ENCODE measurements around the gene MADD.

The MADD gene

GRCh38 chr11:47324520-47324919, 54.6 kb downstream of the MADD start:
- Histone ChIP-seq H3K79me2 (ENCODE audit: control insufficient read depth, insufficient read depth, low read length) (no peaks in the 10 kb centered on the region), H4K8ac (ENCODE audit: low read depth, low read length) (no peak overlapping the region), H3K4me1 (ENCODE audit: control insufficient read depth, low read depth, low read length) (no peaks in the 10 kb centered on the region), H3K23ac (ENCODE audit: low read length) (no peak overlapping the region), H3K27me3 (ENCODE audit: insufficient read depth, low read length, poor library complexity) (no peaks in the 10 kb centered on the region), H3K36me3 (ENCODE audit: control insufficient read depth, insufficient read depth, low read length) (peaks cover 4% of the 10 kb centered on the region), H3K9ac (ENCODE audit: low read length) (no peak overlapping the region), H2AK5ac (ENCODE audit: low read length) (no peak overlapping the region), H3K4me2 (ENCODE audit: low read length) (no peak overlapping the region), H3K79me1 (ENCODE audit: low read length) (no peaks in the 10 kb centered on the region), H3K4ac (ENCODE audit: low read depth, low read length) (no peak overlapping the region), H3K4me3 (ENCODE audit: low read length) (no peak overlapping the region), H3K56ac (ENCODE audit: low read length) (no peak overlapping the region), H4K5ac (ENCODE audit: low read length) (no peak overlapping the region), H3K27ac (ENCODE audit: low read depth, low read length) (no peak overlapping the region), H2BK15ac (replicated peaks; ENCODE audit: low read depth) (no peak overlapping the region), H3K18ac (ENCODE audit: low read length) (no peak overlapping the region), H2BK5ac (ENCODE audit: low read length) (no peak overlapping the region), H2BK120ac (ENCODE audit: low read depth, low read length) (no peak overlapping the region)
- DNase-seq = no peak
- no CpG with 5 or more reads among the region's 12 CpGs for WGBS (ENCODE audit: extremely low coverage, insufficient coverage, low lambda C conversion rate)

GRCh38 chr11:47325271-47326041, 55.5 kb downstream of the MADD start:
- WGBS (ENCODE audit: extremely low coverage, insufficient coverage, low lambda C conversion rate) = no CpG with 5 or more reads among the region's 15 CpGs
- Histone ChIP-seq H3K4me2 (ENCODE audit: low read length) (no peak overlapping the region), H4K8ac (ENCODE audit: low read depth, low read length) (no peak overlapping the region), H3K4me1 (ENCODE audit: control insufficient read depth, low read depth, low read length) (no peaks in the 10 kb centered on the region), H3K27me3 (ENCODE audit: insufficient read depth, low read length, poor library complexity) (no peaks in the 10 kb centered on the region), H3K36me3 (ENCODE audit: control insufficient read depth, insufficient read depth, low read length) (peaks cover 4% of the 10 kb centered on the region), H3K4me3 (ENCODE audit: low read length) (no peak overlapping the region), H3K23ac (ENCODE audit: low read length) (no peak overlapping the region), H4K5ac (ENCODE audit: low read length) (no peak overlapping the region), H3K79me1 (ENCODE audit: low read length) (no peaks in the 10 kb centered on the region), H3K27ac (ENCODE audit: low read depth, low read length) (no peak overlapping the region), H2AK5ac (ENCODE audit: low read length) (no peak overlapping the region), H3K9ac (ENCODE audit: low read length) (no peak overlapping the region), H3K79me2 (ENCODE audit: control insufficient read depth, insufficient read depth, low read length) (no peaks in the 10 kb centered on the region), H3K18ac (ENCODE audit: low read length) (no peak overlapping the region), H2BK120ac (ENCODE audit: low read depth, low read length) (no peak overlapping the region), H2BK5ac (ENCODE audit: low read length) (no peak overlapping the region), H3K56ac (ENCODE audit: low read length) (no peak overlapping the region), H3K4ac (ENCODE audit: low read depth, low read length) (no peak overlapping the region), H2BK15ac (replicated peaks; ENCODE audit: low read depth) (no peak overlapping the region)
- DNase-seq = no peak

GRCh38 chr11:47326198-47326597, 56.3 kb downstream of the MADD start:
- Histone ChIP-seq H3K36me3 (ENCODE audit: control insufficient read depth, insufficient read depth, low read length) (peaks cover 6% of the 10 kb centered on the region), H2AK5ac (ENCODE audit: low read length) (no peak overlapping the region), H3K56ac (ENCODE audit: low read length) (no peak overlapping the region), H3K79me1 (ENCODE audit: low read length) (no peaks in the 10 kb centered on the region), H3K4me2 (ENCODE audit: low read length) (no peak overlapping the region), H2BK5ac (ENCODE audit: low read length) (no peak overlapping the region), H3K4ac (ENCODE audit: low read depth, low read length) (no peak overlapping the region), H3K18ac (ENCODE audit: low read length) (no peak overlapping the region), H2BK120ac (ENCODE audit: low read depth, low read length) (no peak overlapping the region), H4K5ac (ENCODE audit: low read length) (no peak overlapping the region), H4K8ac (ENCODE audit: low read depth, low read length) (no peak overlapping the region), H3K4me1 (ENCODE audit: control insufficient read depth, low read depth, low read length) (no peaks in the 10 kb centered on the region), H3K23ac (ENCODE audit: low read length) (no peak overlapping the region), H3K79me2 (ENCODE audit: control insufficient read depth, insufficient read depth, low read length) (no peaks in the 10 kb centered on the region), H3K27me3 (ENCODE audit: insufficient read depth, low read length, poor library complexity) (no peaks in the 10 kb centered on the region), H3K9ac (ENCODE audit: low read length) (no peak overlapping the region), H3K27ac (ENCODE audit: low read depth, low read length) (no peak overlapping the region), H3K4me3 (ENCODE audit: low read length) (no peak overlapping the region), H2BK15ac (replicated peaks; ENCODE audit: low read depth) (no peak overlapping the region)
- no CpG with 5 or more reads among the region's 12 CpGs for WGBS (ENCODE audit: extremely low coverage, insufficient coverage, low lambda C conversion rate)
- no peak for DNase-seq

- H2BK5ac ChIP-seq (ENCODE audit: low read length) = no peak overlapping the region
- no peak overlapping the region for H3K27ac ChIP-seq (ENCODE audit: low read depth, low read length)
- H2BK120ac ChIP-seq (ENCODE audit: low read depth, low read length) = no peak overlapping the region
- no peak overlapping the region for H3K23ac ChIP-seq (ENCODE audit: low read length)
- no peaks in the 10 kb centered on the region for H3K79me2 ChIP-seq (ENCODE audit: control insufficient read depth, insufficient read depth, low read length)
- no peak overlapping the region for H4K8ac ChIP-seq (ENCODE audit: low read depth, low read length)
- DNase-seq = no peak
- no peak overlapping the region for H3K18ac ChIP-seq (ENCODE audit: low read length)
- WGBS (ENCODE audit: extremely low coverage, insufficient coverage, low lambda C conversion rate) = no CpG with 5 or more reads among the region's 13 CpGs
- no peak overlapping the region for H3K9ac ChIP-seq (ENCODE audit: low read length)
- H2BK15ac ChIP-seq (replicated peaks; ENCODE audit: low read depth) = no peak overlapping the region
- H3K4me2 ChIP-seq (ENCODE audit: low read length) = no peak overlapping the region
- no peak overlapping the region for H3K56ac ChIP-seq (ENCODE audit: low read length)
- no peaks in the 10 kb centered on the region for H3K79me1 ChIP-seq (ENCODE audit: low read length)
- H3K36me3 ChIP-seq (ENCODE audit: control insufficient read depth, insufficient read depth, low read length) = peaks cover 6% of the 10 kb centered on the region
- H3K4ac ChIP-seq (ENCODE audit: low read depth, low read length) = no peak overlapping the region
- H4K5ac ChIP-seq (ENCODE audit: low read length) = no peak overlapping the region
- no peaks in the 10 kb centered on the region for H3K27me3 ChIP-seq (ENCODE audit: insufficient read depth, low read length, poor library complexity)
- no peak overlapping the region for H2AK5ac ChIP-seq (ENCODE audit: low read length)
- H3K4me3 ChIP-seq (ENCODE audit: low read length) = no peak overlapping the region
- no peaks in the 10 kb centered on the region for H3K4me1 ChIP-seq (ENCODE audit: control insufficient read depth, low read depth, low read length)
These were observed 57.1 kb downstream of the MADD start for GRCh38 chr11:47327025-47327424.

- H3K4me3 ChIP-seq (ENCODE audit: low read length) = no peak overlapping the region
- no peaks in the 10 kb centered on the region for H3K79me1 ChIP-seq (ENCODE audit: low read length)
- no peak overlapping the region for H4K8ac ChIP-seq (ENCODE audit: low read depth, low read length)
- H2AK5ac ChIP-seq (ENCODE audit: low read length) = no peak overlapping the region
- no peak overlapping the region for H4K5ac ChIP-seq (ENCODE audit: low read length)
- H3K27ac ChIP-seq (ENCODE audit: low read depth, low read length) = no peak overlapping the region
- H3K27me3 ChIP-seq (ENCODE audit: insufficient read depth, low read length, poor library complexity) = no peaks in the 10 kb centered on the region
- H3K79me2 ChIP-seq (ENCODE audit: control insufficient read depth, insufficient read depth, low read length) = no peaks in the 10 kb centered on the region
- H3K4me2 ChIP-seq (ENCODE audit: low read length) = no peak overlapping the region
- no peaks in the 10 kb centered on the region for H3K4me1 ChIP-seq (ENCODE audit: control insufficient read depth, low read depth, low read length)
- no peak overlapping the region for H3K4ac ChIP-seq (ENCODE audit: low read depth, low read length)
- H3K18ac ChIP-seq (ENCODE audit: low read length) = no peak overlapping the region
- H3K56ac ChIP-seq (ENCODE audit: low read length) = no peak overlapping the region
- H3K23ac ChIP-seq (ENCODE audit: low read length) = no peak overlapping the region
- peaks cover 6% of the 10 kb centered on the region for H3K36me3 ChIP-seq (ENCODE audit: control insufficient read depth, insufficient read depth, low read length)
- no peak overlapping the region for H2BK15ac ChIP-seq (replicated peaks; ENCODE audit: low read depth)
- DNase-seq = no peak
- no peak overlapping the region for H2BK120ac ChIP-seq (ENCODE audit: low read depth, low read length)
- H2BK5ac ChIP-seq (ENCODE audit: low read length) = no peak overlapping the region
- H3K9ac ChIP-seq (ENCODE audit: low read length) = no peak overlapping the region
- WGBS (ENCODE audit: extremely low coverage, insufficient coverage, low lambda C conversion rate) = no CpG with 5 or more reads among the region's 5 CpGs
These were observed 58.0 kb downstream of the MADD start for GRCh38 chr11:47327949-47328348.

Measured in mesendoderm (in vitro differentiated cells).